ENCODE data around the gene TBRG4.

The TBRG4 gene

GRCh38 chr7:45088146-45088701 is 23.3 kb downstream of the TBRG4 start:
- no peak for FAIRE-seq

GRCh38 chr7:45087301-45088145 is 24.0 kb downstream of the TBRG4 start:
- FAIRE-seq, result no peak

GRCh38 chr7:45086331-45087065 is 25.0 kb downstream of the TBRG4 start:
- no peak for FAIRE-seq

- FAIRE-seq, result no peak
Measured at GRCh38 chr7:45085619-45086200, 25.8 kb downstream of the TBRG4 start.

- FAIRE-seq, result no peak
Measured at GRCh38 chr7:45084901-45085618, 26.4 kb downstream of the TBRG4 start.

- no peak for FAIRE-seq
Measured at GRCh38 chr7:45084336-45084735, 27.2 kb downstream of the TBRG4 start.

- FAIRE-seq, result no peak
Measured at GRCh38 chr7:45082831-45083331, 28.6 kb downstream of the TBRG4 start.

GRCh38 chr7:45082031-45082830 is 29.3 kb downstream of the TBRG4 start:
- no peak for FAIRE-seq

GRCh38 chr7:45081670-45081974 is 29.9 kb downstream of the TBRG4 start:
- no peak for FAIRE-seq

GRCh38 chr7:45080958-45081669 is 30.4 kb downstream of the TBRG4 start:
- no peak for FAIRE-seq

- FAIRE-seq, result no peak
Measured at GRCh38 chr7:45080265-45080957, 31.1 kb downstream of the TBRG4 start.

- FAIRE-seq, result no peak
Measured at GRCh38 chr7:45078125-45078681, 33.3 kb downstream of the TBRG4 start.

- no peak for FAIRE-seq
Measured at GRCh38 chr7:45077579-45077978, 33.9 kb downstream of the TBRG4 start.

- no peak for FAIRE-seq
Measured at GRCh38 chr7:45076946-45077345, 34.6 kb downstream of the TBRG4 start.

- no peak for FAIRE-seq
Measured at GRCh38 chr7:45075871-45076796, 35.4 kb downstream of the TBRG4 start.

GRCh38 chr7:45075355-45075644 is 36.2 kb downstream of the TBRG4 start:
- FAIRE-seq, result no peak

- no peak for FAIRE-seq
Measured at GRCh38 chr7:45074528-45075354, 36.8 kb downstream of the TBRG4 start.

GRCh38 chr7:45073786-45074527 is 37.5 kb downstream of the TBRG4 start:
- no peak for FAIRE-seq
